Measurements from ENCODE around the gene LNX2.
"Not testable (repeated sequence)": the region's sequence is repeated elsewhere in the genome, so short reads cannot be mapped to it uniquely, and the experiment has no call there.

LNX2 gene

GRCh38 chr13:27636589-27637288 lies 16.4 kb upstream of the LNX2 start:
- no peak for DNase-seq

DNA sequence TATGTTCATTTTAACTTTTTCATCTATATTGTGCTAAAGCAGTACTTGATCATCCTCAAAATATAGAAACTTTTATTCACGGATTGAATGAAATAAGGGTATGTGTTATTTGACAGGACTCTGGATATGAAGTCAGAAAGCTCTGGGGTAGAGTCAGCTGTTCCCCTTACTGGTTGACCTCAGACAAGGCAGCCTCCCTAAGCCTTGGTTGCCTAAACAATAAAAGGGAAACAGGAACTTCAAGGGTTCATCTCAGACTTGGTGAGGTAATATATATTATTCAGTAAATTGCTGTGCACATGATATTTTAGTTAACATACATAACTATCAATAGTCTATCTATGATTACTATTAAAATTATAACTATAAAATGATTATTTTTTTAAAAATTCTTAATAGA lies 14.9 kb upstream of the LNX2 start:
- DNase-seq = no peak

DNA sequence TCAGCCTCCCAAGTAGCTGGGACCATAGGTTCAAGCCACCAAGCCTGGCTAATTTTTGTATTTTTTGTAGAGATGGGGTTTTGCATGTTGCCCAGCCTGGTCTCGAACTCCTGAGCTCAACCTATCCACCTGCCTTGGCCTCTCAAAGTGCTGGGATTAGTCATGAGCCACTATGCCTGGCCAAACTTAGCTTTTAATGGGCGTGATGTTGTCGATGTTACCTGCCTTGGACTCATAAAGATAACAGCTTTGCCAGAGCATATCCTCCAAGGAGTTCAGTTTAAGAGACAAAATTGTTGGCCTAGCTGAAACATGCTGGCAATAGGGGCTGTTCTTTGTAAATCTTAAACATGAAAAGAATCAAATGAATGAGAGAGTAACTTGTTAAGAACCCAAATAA lies 14.5 kb upstream of the LNX2 start:
- no peak for DNase-seq

- DNase-seq = no peak
Measured at GRCh38 chr13:27634231-27634630, 13.9 kb upstream of the LNX2 start.

GRCh38 chr13:27632648-27633047 lies 12.3 kb upstream of the LNX2 start:
- DNase-seq = no peak

GRCh38 chr13:27632214-27632613 lies 11.9 kb upstream of the LNX2 start:
- DNase-seq = no peak

DNA sequence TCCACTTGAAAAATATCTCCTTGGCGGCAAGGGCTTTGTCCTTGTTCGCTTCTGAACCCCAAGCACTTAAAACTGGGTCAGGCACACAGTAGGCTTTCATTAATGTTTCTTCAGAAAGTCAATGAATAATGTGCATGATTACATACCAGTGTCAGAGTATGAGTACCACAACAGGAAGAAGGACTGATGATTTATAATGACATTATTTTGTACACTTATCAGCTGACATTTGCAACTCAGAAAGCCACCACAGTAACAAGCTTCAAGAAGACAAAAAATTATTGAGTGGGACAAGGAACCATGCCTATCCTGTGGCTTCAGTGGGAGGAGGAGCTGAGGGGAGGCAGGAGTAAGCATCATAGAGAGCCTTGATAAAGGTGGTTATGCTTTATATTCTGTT lies 11.3 kb upstream of the LNX2 start:
- DNase-seq = no peak

DNA sequence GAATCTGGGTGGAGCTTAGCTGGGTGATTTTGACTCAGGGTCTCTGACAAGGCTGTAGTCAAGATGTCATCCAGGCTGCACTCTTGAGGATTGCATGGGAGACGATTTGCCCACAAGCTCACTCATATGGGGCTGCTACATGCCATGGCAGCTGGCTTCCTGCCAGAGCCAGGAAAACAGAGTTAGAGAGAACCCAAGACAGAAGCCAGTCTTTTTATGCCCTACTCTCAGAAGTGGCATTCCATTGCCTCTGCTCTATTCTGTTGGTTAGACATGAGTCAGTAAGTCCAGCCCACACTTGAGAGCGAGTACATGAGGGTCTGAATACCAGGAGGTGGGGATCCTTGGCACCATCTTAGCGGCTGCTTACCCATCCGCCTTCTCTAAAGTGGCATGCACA lies 10.8 kb upstream of the LNX2 start:
- no peak for DNase-seq

- DNase-seq = not testable (repeated sequence)
Measured at GRCh38 chr13:27628766-27629165, 8.4 kb upstream of the LNX2 start.

- DNase-seq = no peak
Measured at GRCh38 chr13:27628081-27628480, 7.8 kb upstream of the LNX2 start.

DNA sequence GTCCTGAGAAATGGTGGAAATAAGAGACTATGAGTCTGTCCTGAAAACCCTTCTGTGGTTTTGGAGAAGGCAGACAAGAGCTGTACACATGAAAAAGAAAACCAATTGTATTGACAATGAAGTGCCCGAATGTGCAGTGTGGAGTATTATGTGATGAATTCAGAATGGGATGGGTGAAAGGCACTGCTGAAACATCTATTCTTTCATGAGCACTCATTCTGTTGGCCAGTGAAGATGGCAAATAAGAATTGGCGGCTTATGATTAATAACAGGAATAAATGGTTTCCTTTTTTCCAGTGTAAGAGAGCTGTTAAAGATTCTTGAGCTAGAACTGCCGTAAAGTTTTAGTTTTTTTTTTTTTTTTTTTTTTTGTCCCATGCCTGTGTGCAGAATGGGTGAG lies 7.1 kb upstream of the LNX2 start:
- DNase-seq = no peak

- no peak for DNase-seq
Measured at GRCh38 chr13:27625839-27626238, 5.5 kb upstream of the LNX2 start.

- no peak for DNase-seq
Measured at GRCh38 chr13:27624071-27624470, 3.7 kb upstream of the LNX2 start.

GRCh38 chr13:27622881-27623280 lies 2.6 kb upstream of the LNX2 start:
- no peak for DNase-seq

DNA sequence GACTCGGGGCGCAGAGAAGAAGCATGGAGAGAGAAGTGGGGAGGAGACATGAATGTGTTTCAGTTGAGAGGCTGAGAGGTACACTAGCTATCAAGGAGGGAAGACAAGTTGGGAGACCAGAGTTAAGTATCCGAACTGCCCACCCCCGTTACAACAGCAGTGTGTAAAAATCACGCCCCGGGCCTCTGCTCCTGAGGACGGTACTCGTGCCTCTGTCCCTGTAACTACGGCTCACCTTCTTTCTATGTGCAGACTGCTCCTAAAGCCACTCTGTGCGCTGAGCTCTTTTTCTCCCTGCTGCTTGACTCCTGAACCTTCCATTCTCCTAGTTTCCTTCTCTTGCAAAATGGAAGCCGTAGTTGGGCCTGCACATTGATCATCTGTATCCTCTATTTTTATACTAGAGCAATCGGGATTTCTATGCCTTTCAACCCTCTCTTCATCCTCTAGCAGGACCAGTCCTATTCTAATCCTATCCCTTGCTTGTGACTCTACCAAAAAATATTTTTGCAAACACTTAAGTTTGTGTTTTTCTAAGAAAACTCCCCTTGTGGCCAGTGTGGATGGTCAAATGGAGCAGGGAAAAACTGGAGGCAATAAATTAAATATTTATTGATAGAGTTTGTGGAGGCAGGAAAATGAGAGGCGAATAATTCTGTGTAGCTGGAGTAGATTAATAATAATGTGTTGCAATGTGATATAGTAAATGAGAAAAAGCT lies 1.9 kb upstream of the LNX2 start:
- DNase-seq = peak; percentile 23

GRCh38 chr13:27621366-27622101 lies 1.2 kb upstream of the LNX2 start, which contains the start of gene POLR1D:
Gene POLR1D (plus strand): TSS chr13:27621892. CDS start chr13:27621984, 92 bp downstream.
- peak; percentile 55 for DNase-seq

DNA sequence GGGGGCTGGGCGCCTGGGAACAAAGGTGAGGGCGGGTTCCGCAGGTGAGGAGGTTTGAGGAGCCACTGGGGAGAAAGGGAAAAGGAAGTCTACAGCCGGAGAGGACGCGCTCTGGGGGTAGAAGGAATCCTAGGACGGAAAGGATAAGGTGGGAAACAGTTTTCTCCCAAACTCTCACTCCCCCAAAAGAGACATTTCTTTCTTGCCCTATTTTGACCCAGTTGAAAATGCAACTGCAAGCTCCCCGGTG lies 712 bp upstream of the LNX2 start:
- DNase-seq = no peak

DNA sequence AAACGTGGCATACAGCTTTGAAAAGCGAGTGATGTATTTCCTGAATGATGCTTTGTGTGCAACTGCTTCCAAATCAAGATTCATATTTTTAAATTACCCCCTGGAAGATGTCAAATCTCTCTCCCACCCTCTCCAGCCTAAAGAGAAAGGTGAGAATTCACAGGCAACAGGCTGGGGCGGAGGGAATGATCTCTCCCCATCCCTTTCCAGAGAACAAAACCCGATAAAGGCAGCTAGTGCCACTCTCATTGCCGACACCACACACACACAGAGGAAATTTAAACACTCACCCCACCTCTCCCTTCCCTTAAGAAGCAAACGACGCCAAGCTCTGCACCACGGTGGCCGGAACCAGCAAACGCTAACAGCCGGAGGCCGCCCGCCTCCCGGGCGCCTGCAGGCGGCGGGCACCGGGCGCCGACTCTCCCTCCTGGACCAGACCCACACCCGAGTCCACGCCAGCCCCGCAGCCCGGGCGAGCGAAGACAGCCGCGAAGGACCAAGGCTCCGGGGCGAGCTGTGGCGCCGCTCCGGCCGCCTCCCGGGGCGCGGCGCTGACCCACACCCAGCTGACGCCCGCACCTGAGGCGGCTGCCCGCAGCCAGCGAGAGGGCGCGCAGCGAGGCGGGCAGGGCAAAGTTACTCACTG lies 477 bp downstream of the LNX2 start:
- DNase-seq = no peak

GRCh38 chr13:27619093-27619727 lies 1.1 kb downstream of the LNX2 start:
- peak; percentile 20 for DNase-seq

- DNase-seq = no peak
Measured at GRCh38 chr13:27617881-27618321, 2.4 kb downstream of the LNX2 start.

- DNase-seq = no peak
Measured at GRCh38 chr13:27613628-27614027, 6.7 kb downstream of the LNX2 start.

GRCh38 chr13:27607125-27607524 lies 13.2 kb downstream of the LNX2 start:
- DNase-seq = peak; percentile 53

GRCh38 chr13:27605610-27606200 lies 14.6 kb downstream of the LNX2 start:
- DNase-seq = no peak

All from kidney glomerular epithelial cell (primary cell).